ENCODE results near the gene MEOX1. TPM values are rescaled to one million over a fixed set of nuclear protein-coding genes. Genes with fewer than 3 reads are reported as not detected.

The MEOX1 gene
- total RNA-seq, 1 experiment from 2014 or later: 1.1 TPM

- no peaks in the 10 kb centered on the region for H3K27me3 ChIP-seq
- H3K9me3 ChIP-seq: no peaks in the 10 kb centered on the region
- H3K36me3 ChIP-seq: no peaks in the 10 kb centered on the region
- no peak for DNase-seq
- H3K4me3 ChIP-seq: no peak overlapping the region
Observed at GRCh38 chr17:43640491-43641252, 21.1 kb downstream of the MEOX1 start.

- no peak overlapping the region for H3K4me3 ChIP-seq
- no peaks in the 10 kb centered on the region for H3K9me3 ChIP-seq
- H3K27me3 ChIP-seq: no peaks in the 10 kb centered on the region
- no peak for DNase-seq
- no peaks in the 10 kb centered on the region for H3K36me3 ChIP-seq
Observed at GRCh38 chr17:43637563-43638323, 24.0 kb downstream of the MEOX1 start.

GRCh38 chr17:43636426-43636825 lies 25.3 kb downstream of the MEOX1 start:
- DNase-seq: no peak
- no peaks in the 10 kb centered on the region for H3K36me3 ChIP-seq
- H3K27me3 ChIP-seq: no peaks in the 10 kb centered on the region

GRCh38 chr17:43634591-43635125 lies 27.1 kb downstream of the MEOX1 start:
- no peaks in the 10 kb centered on the region for H3K36me3 ChIP-seq
- no peaks in the 10 kb centered on the region for H3K27me3 ChIP-seq
- DNase-seq: no peak
- H3K4me3 ChIP-seq: no peak overlapping the region
- H3K9me3 ChIP-seq: no peaks in the 10 kb centered on the region

More at GRCh38 chr17:43636426-43636825, 25.3 kb downstream of the MEOX1 start:
- Histone ChIP-seq H3K4me3 (no peak overlapping the region), H3K9me3 (no peaks in the 10 kb centered on the region)

GRCh38 chr17:43632221-43632620 lies 29.5 kb downstream of the MEOX1 start:
- no peaks in the 10 kb centered on the region for H3K27me3 ChIP-seq
- no peak overlapping the region for H3K4me3 ChIP-seq
- H3K9me3 ChIP-seq: no peaks in the 10 kb centered on the region
- DNase-seq: no peak
- no peaks in the 10 kb centered on the region for H3K36me3 ChIP-seq

DNA sequence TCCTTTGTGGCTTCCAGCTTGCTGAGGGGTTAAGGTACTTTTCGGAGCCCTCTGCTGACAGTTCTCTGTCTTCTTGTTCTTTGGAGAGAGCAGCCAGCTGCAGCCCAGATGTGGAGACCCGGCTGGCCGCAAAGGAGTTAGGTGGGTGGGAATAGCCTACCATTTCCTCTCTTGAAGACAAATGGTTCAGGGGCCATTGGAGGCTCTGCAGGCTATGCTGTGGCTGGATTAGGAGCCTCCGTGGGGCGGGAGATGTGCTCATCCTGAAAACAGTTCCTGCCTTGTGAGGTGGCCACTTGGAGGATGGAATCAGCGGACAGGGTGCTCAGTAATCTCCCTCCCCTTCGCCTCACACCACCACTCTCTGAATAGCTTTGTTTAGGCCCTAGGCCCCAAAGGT lies 30.3 kb downstream of the MEOX1 start:
- Histone ChIP-seq H3K9me3 (no peaks in the 10 kb centered on the region), H3K4me3 (no peak overlapping the region), H3K36me3 (no peaks in the 10 kb centered on the region), H3K27me3 (no peaks in the 10 kb centered on the region)
- no peak for DNase-seq

- Histone ChIP-seq H3K36me3 (no peaks in the 10 kb centered on the region), H3K27me3 (peaks cover 2% of the 10 kb centered on the region; the same call in 1 of the 2 replicates), H3K9me3 (no peaks in the 10 kb centered on the region), H3K4me3 (no peak overlapping the region)
- no peak for DNase-seq
Observed at GRCh38 chr17:43628089-43628650, 33.6 kb downstream of the MEOX1 start.

DNA sequence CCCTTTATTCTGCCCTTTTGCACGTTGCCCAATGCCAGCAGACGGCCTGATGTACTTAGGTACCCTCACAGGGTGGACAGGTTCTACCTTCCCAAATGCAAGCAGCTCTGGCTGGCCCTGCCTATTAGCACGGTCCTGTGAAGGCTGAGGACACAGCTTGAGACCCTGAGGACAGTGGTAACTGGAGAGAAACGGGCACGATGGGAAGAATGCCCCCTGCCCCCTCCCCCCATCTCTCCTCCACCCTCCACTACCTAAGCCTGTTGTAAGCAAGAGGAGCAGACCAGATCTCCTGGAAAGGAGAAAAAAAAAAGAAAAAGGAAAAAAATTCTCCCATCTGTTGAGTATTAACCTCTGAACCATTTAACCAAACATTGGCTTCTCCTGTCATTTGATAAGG lies 34.1 kb downstream of the MEOX1 start:
- Histone ChIP-seq H3K36me3 (no peaks in the 10 kb centered on the region), H3K9me3 (no peaks in the 10 kb centered on the region), H3K27me3 (peaks cover 2% of the 10 kb centered on the region; the same call in 1 of the 2 replicates), H3K4me3 (no peak overlapping the region)
- no peak for DNase-seq

GRCh38 chr17:43626023-43626422 lies 35.7 kb downstream of the MEOX1 start:
- peaks cover 2% of the 10 kb centered on the region; the same call in 1 of the 2 replicates for H3K27me3 ChIP-seq

GRCh38 chr17:43625606-43626005 lies 36.1 kb downstream of the MEOX1 start:
- no peak for DNase-seq
- peaks cover 2% of the 10 kb centered on the region; the same call in 1 of the 2 replicates for H3K27me3 ChIP-seq
- H3K36me3 ChIP-seq: no peaks in the 10 kb centered on the region
- H3K9me3 ChIP-seq: no peaks in the 10 kb centered on the region
- H3K4me3 ChIP-seq: no peak overlapping the region

More at GRCh38 chr17:43626023-43626422, 35.7 kb downstream of the MEOX1 start:
- Histone ChIP-seq H3K36me3 (no peaks in the 10 kb centered on the region), H3K9me3 (no peaks in the 10 kb centered on the region), H3K4me3 (no peak overlapping the region)
- DNase-seq: no peak

GRCh38 chr17:43620581-43620980 lies 41.1 kb downstream of the MEOX1 start:
- peaks cover 2% of the 10 kb centered on the region; the same call in 1 of the 2 replicates for H3K27me3 ChIP-seq
- H3K36me3 ChIP-seq: no peaks in the 10 kb centered on the region
- H3K9me3 ChIP-seq: no peaks in the 10 kb centered on the region
- no peak overlapping the region for H3K4me3 ChIP-seq
- DNase-seq: no peak

DNA sequence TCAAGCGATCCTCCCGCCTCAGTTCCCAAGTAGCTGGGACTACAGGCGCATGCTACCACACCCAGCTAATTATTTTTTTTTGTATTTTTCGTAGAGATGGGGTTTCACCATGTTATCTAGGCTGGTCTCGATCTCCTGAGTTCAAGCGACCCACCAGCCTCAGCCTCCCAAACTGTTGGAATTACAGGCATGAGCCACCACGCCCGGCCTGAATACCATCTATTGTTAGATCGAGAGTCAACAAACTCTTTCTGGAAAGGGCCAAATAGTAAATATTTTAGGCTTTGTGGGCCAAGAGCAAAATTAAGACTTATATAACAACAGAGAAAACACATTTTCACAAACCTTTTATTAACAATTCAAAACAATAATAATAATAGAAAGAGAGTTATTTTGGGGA lies 41.6 kb downstream of the MEOX1 start:
- peaks cover 2% of the 10 kb centered on the region; the same call in 1 of the 2 replicates for H3K27me3 ChIP-seq
- no peak overlapping the region for H3K4me3 ChIP-seq
- H3K9me3 ChIP-seq: no peaks in the 10 kb centered on the region
- no peaks in the 10 kb centered on the region for H3K36me3 ChIP-seq
- DNase-seq: no peak

DNA sequence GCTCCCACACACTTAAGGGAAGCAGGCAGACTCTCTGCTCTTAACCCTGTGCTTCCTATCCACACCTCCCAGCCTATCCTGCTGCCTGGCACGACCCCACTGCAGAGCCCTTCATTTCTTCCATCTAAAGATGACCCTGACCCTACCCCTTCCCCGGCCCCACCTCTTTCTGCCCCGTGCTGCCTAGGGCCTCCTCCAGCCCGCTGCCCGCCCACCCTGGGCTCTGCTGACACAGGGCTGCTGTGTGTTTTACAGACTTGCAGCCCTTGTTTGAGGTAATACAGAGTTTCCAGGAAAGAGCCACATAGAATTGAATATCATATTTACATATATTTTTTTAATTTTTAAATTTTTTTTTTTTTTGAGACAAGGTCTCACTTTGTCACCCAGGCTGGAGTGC lies 42.0 kb downstream of the MEOX1 start:
- Histone ChIP-seq H3K36me3 (no peaks in the 10 kb centered on the region), H3K4me3 (no peak overlapping the region), H3K27me3 (peaks cover 2% of the 10 kb centered on the region; the same call in 1 of the 2 replicates), H3K9me3 (no peaks in the 10 kb centered on the region)
- no peak for DNase-seq

GRCh38 chr17:43618276-43618675 lies 43.4 kb downstream of the MEOX1 start:
- H3K27me3 ChIP-seq: no peaks in the 10 kb centered on the region
- H3K36me3 ChIP-seq: no peaks in the 10 kb centered on the region
- DNase-seq: no peak
- H3K4me3 ChIP-seq: no peak overlapping the region
- H3K9me3 ChIP-seq: no peaks in the 10 kb centered on the region

DNA sequence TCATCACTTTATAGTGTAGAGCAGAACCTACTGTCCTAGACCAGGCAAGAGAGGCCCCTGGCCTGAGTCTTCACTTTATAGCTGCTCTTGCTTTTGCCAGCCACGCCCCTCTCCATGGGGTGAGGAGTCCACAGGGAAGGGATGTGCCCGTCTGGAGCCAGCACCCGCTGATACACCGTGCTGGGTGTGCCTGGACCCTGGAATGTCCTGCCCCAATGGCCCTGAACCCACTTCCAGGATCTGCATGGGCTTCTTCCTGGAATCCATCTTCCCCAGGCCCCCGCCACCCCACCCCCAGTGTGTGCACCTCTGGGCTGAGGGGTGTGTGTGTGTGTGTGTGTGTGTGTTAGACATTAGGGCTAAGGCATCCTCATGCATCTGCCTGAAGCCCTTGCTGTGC lies 44.9 kb downstream of the MEOX1 start:
- H3K4me3 ChIP-seq: no peak overlapping the region
- no peaks in the 10 kb centered on the region for H3K36me3 ChIP-seq
- H3K27me3 ChIP-seq: no peaks in the 10 kb centered on the region
- peak; percentile 13 for DNase-seq
- H3K9me3 ChIP-seq: no peaks in the 10 kb centered on the region; the same call in 1 of the 2 replicates

- Histone ChIP-seq H3K36me3 (no peaks in the 10 kb centered on the region), H3K4me3 (no peak overlapping the region), H3K9me3 (no peaks in the 10 kb centered on the region; the same call in 1 of the 2 replicates), H3K27me3 (no peaks in the 10 kb centered on the region)
- DNase-seq: no peak
Observed at GRCh38 chr17:43616421-43616820, 45.3 kb downstream of the MEOX1 start.

GRCh38 chr17:43616029-43616351 lies 45.7 kb downstream of the MEOX1 start:
- no peaks in the 10 kb centered on the region; the same call in 1 of the 2 replicates for H3K9me3 ChIP-seq
- no peaks in the 10 kb centered on the region for H3K27me3 ChIP-seq
- no peak for DNase-seq
- no peak overlapping the region for H3K4me3 ChIP-seq
- no peaks in the 10 kb centered on the region for H3K36me3 ChIP-seq

All from MG63 (cell line).